ENCODE measurements around the gene PES1.
"Not testable (repeated sequence)": the region's sequence is repeated elsewhere in the genome, so short reads cannot be mapped to it uniquely, and the experiment has no call there.

PES1 gene

GRCh38 chr22:30541511-30541910 is 50.2 kb downstream of the PES1 start:
- H3K36me3 Mint-ChIP-seq, H3K9me3 Mint-ChIP-seq, DNase-seq, H3K27ac Mint-ChIP-seq, CTCF ChIA-PET, H3K4me1 Mint-ChIP-seq, H3K4me3 Mint-ChIP-seq: not testable (repeated sequence)
- H3K27me3 Mint-ChIP-seq = peaks cover 80% of the 10 kb centered on the region

- Mint-ChIP-seq H3K27ac (no peak overlapping the region), H3K27me3 (peaks cover 70% of the 10 kb centered on the region), H3K9me3 (no peaks in the 10 kb centered on the region), H3K4me3 (no peak overlapping the region), H3K36me3 (no peaks in the 10 kb centered on the region), H3K4me1 (peaks cover 2% of the 10 kb centered on the region)
- CTCF ChIA-PET = no interaction called here
- no peak for DNase-seq
These were observed 52.3 kb downstream of the PES1 start for GRCh38 chr22:30539368-30539767.

DNA sequence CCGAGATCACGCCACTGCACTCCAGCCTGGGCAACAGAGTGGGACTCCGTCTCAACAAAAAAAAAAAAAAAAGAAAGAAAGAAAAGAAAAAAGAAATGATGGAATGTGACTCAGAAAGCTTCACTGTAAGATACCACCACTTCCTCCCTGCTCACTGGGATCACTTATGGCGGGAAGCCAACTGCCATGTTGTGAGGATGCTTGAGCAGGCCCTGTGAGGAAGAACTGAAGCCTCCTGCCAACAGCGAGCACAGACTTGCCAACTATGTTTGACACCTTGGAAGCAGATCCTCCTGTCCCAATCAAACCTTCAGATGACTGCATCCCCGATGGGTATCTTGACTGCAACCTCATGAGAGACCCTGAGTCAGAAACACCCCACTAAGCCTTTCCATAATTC is 53.4 kb downstream of the PES1 start:
- Mint-ChIP-seq H3K9me3 (no peaks in the 10 kb centered on the region), H3K4me3 (no peak overlapping the region), H3K4me1 (peaks cover 2% of the 10 kb centered on the region), H3K27ac (no peak overlapping the region), H3K36me3 (no peaks in the 10 kb centered on the region), H3K27me3 (peaks cover 64% of the 10 kb centered on the region)
- CTCF ChIA-PET = no interaction called here
- no peak for DNase-seq

DNA sequence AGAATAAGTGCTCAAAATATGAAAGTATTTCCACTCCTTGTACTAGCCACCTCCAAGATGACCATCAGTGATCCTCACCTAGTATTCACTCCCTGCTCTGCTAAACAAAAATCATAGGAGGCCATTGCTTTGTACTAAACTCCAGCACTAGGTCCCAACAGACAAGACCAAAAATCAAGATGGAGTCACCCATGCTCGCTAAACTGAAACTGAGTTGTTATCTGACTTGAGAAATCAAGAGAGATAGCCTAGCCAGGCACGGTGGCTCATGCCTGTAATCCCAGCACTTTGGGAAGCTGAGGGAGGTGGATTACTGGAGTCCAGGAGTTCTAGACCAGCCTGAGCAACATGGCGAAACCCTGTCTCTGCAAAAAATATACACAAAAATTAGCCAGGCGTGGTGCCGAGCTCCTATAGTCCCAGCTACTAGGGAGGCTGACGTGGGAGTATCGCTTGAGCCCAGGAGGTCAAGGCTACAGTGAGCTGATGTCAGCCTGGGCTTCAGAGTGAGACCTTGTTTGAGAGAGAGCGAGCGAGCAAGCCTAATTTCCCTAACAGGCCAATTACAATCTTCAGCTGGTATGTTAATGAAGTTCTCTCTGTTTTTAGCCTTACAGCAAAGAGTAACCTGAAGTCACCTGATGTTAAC is 54.5 kb downstream of the PES1 start:
- H3K27me3 Mint-ChIP-seq = peaks cover 53% of the 10 kb centered on the region
- H3K4me1 Mint-ChIP-seq = no peaks in the 10 kb centered on the region
- H3K36me3 Mint-ChIP-seq = no peaks in the 10 kb centered on the region
- H3K4me3 Mint-ChIP-seq = no peak overlapping the region
- DNase-seq = no peak
- CTCF ChIA-PET = no interaction called here
- no peak overlapping the region for H3K27ac Mint-ChIP-seq
- H3K9me3 Mint-ChIP-seq = no peaks in the 10 kb centered on the region

DNA sequence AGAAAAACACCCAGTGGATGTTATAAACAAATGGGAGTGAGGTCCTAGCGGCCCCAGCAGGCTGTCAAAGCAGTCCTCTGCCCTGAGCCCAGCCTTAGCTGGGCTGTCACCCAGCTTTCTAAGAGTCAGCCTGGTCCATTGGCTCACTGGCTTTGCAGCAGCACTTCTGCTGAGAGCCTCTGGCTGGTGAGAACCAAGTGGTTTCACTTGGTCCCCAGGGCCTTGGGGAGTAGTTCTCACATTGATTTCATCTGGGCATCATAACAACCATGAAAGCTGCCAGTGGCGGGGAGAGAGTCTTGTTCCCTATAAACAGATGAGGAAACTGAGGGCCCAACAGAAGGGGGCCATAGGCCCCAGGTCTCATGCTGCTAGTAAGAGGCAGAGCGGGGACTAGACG is 56.5 kb downstream of the PES1 start:
- no peak for DNase-seq
- H3K27ac Mint-ChIP-seq = no peak overlapping the region
- H3K9me3 Mint-ChIP-seq = no peaks in the 10 kb centered on the region
- no peaks in the 10 kb centered on the region for H3K4me1 Mint-ChIP-seq
- H3K4me3 Mint-ChIP-seq = no peak overlapping the region
- CTCF ChIA-PET = no interaction called here
- H3K36me3 Mint-ChIP-seq = no peaks in the 10 kb centered on the region
- peaks cover 34% of the 10 kb centered on the region for H3K27me3 Mint-ChIP-seq

- H3K27me3 Mint-ChIP-seq = peaks cover 14% of the 10 kb centered on the region
- H3K4me3 Mint-ChIP-seq = no peak overlapping the region
- H3K4me1 Mint-ChIP-seq = no peaks in the 10 kb centered on the region
- no peak overlapping the region for H3K27ac Mint-ChIP-seq
- CTCF ChIA-PET = no interaction called here
- H3K36me3 Mint-ChIP-seq = no peaks in the 10 kb centered on the region
- H3K9me3 Mint-ChIP-seq = no peaks in the 10 kb centered on the region
- DNase-seq = no peak
These were observed 59.8 kb downstream of the PES1 start for GRCh38 chr22:30531651-30532608.

- CTCF ChIA-PET = no interaction called here
- H3K36me3 Mint-ChIP-seq = no peaks in the 10 kb centered on the region
- no peak overlapping the region for H3K27ac Mint-ChIP-seq
- H3K9me3 Mint-ChIP-seq = no peaks in the 10 kb centered on the region
- DNase-seq = no peak
- H3K27me3 Mint-ChIP-seq = peaks cover 21% of the 10 kb centered on the region
- H3K4me1 Mint-ChIP-seq = no peaks in the 10 kb centered on the region
- no peak overlapping the region for H3K4me3 Mint-ChIP-seq
These were observed 65.1 kb downstream of the PES1 start for GRCh38 chr22:30526656-30527055.
